GM10847 (cell line): ENCODE data around the gene LRIG3.

Experiments used
- POLR2A ChIP-seq: IDR thresholded peaks from 2 replicates; pipeline ENCODE4 v1.6.1; 2011; ENCODE audit not compliant: insufficient read length; ENCODE audit errors: extremely low read depth

LRIG3 gene

GRCh38 chr12:58919231-58920101, 838 bp downstream of the LRIG3 start:
- no peak for TF ChIP-seq POLR2A

DNA sequence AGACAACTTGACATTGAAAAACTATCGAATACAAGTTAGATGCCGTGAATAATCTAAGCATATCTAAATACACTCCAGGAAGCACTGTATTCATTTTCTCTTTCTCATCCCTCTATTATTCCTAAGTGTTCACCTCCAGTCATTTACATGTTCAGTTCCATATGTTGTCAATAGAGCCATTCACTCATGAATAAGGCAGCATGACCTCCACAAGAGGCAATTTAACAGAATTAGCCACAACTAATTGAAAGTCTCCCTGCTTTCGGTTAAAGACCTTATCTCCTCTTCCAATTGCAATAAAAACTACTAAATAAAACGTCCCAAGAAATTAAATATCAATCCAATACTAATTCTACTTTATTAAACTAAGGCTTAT, 1.8 kb downstream of the LRIG3 start:
- TF ChIP-seq POLR2A: no peak

GRCh38 chr12:58917699-58918468, 2.4 kb downstream of the LRIG3 start:
- no peak for TF ChIP-seq POLR2A

DNA sequence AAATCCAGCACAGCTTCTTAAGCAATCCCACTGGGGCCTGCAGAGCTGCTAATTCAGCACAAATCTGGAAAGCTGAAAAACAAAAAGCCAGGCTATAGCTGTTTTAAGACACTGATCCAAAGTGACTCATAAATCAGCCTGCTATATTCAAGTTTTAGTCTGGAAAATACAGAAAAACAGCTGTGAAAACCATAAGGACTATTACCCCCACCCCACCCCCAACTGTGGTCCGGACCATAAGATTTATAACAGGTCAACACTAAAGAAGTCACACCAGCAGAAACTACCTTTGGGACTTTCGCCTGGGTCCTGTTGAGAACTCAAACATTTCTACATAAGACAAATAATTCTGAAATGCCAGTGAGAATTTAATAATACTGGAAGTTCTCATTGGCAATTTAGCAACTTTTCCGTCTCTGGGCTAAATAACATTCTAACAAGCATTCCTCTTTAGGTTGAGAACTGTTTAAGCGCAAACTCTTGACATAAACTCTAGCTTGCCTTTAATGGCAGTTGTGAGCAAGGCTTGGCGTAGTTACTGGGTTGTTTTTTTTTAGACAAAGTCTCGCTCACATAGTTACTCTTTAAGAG, 3.3 kb downstream of the LRIG3 start:
- TF ChIP-seq POLR2A: no peak

DNA sequence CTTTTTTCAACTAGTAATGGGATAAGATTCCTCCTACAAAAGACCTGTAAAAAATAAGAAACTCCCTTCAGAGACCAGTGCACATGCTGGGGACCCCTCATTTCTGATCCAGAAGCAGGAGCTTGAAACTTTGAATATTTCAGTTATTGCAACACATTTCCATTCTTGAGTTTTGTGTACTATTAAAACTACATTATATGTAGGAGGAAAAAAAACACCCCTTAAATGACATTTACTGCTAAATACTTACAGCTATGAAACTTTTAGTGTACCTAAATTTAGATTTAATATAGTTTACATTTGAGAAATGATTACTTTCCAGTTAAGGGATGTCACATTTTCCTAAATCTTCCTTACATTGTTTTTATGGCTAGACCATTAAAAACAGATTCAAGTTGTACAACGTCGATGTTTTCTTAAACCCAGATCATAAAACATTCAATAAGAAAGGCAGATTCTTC, 4.1 kb downstream of the LRIG3 start:
- TF ChIP-seq POLR2A: no peak

GRCh38 chr12:58915634-58916033, 4.7 kb downstream of the LRIG3 start:
- TF ChIP-seq POLR2A: no peak

GRCh38 chr12:58915037-58915436, 5.3 kb downstream of the LRIG3 start:
- no peak for TF ChIP-seq POLR2A

GRCh38 chr12:58914457-58914856, 5.8 kb downstream of the LRIG3 start:
- no peak for TF ChIP-seq POLR2A

GRCh38 chr12:58907391-58907790, 12.9 kb downstream of the LRIG3 start:
- no peak for TF ChIP-seq POLR2A

DNA sequence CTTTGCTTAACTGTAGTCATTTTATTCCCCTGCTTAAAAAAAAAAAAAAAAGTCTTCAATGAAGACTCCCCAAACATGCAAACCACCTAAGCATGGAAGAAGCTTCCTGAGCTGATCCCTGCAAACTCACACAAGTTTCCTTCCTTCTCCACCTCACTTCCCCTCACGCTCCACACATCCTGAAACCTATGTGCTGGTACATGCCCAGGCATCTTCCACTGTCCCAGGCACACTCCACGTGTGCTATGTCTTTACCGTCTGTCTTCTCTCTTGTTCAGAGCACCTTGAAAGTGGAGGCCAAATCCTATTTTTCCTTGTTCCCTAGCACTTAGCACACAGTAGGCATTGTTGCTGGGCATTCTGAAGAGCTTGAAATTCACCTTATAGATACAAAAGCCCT, 13.4 kb downstream of the LRIG3 start:
- no peak for TF ChIP-seq POLR2A

GRCh38 chr12:58905422-58905821, 14.9 kb downstream of the LRIG3 start:
- no peak for TF ChIP-seq POLR2A

GRCh38 chr12:58901664-58902063, 18.6 kb downstream of the LRIG3 start:
- TF ChIP-seq POLR2A: no peak

- no peak for TF ChIP-seq POLR2A
These were observed 22.3 kb downstream of the LRIG3 start for GRCh38 chr12:58897969-58898368.

GRCh38 chr12:58896278-58896677, 24.0 kb downstream of the LRIG3 start:
- TF ChIP-seq POLR2A: no peak

DNA sequence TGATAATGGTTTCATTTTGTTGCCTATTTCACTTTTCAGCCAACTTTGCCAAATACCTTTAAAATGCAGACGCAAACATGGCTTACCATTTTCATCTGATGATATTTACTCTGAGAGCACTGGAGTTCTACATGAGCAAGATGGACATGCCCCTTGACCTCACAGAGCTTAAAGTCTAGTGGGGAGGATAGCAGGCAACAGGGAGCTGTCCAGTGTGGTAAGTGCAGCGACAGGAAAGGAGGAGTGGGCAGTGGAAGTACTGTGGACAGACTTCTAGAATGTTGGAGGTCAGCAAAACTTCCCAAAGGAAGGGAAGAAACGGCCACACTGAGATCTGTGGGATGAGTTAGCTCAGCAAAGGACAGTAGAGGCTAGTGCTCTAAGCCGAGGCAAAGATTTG, 25.3 kb downstream of the LRIG3 start:
- no peak for TF ChIP-seq POLR2A

- no peak for TF ChIP-seq POLR2A
These were observed 26.3 kb downstream of the LRIG3 start for GRCh38 chr12:58894040-58894439.
